HG03432 (cell line): Measurements from ENCODE around the gene PRADC1.

Experiments used
- ATAC-seq: cut with Tn5 transposase; IDR thresholded peaks from one replicate; pipeline ENCODE4 v1.9.1; 2021; ENCODE audit warnings: mild to moderate bottlenecking, moderate library complexity; ENCODE audit not compliant: unreplicated experiment

Gene PRADC1

DNA sequence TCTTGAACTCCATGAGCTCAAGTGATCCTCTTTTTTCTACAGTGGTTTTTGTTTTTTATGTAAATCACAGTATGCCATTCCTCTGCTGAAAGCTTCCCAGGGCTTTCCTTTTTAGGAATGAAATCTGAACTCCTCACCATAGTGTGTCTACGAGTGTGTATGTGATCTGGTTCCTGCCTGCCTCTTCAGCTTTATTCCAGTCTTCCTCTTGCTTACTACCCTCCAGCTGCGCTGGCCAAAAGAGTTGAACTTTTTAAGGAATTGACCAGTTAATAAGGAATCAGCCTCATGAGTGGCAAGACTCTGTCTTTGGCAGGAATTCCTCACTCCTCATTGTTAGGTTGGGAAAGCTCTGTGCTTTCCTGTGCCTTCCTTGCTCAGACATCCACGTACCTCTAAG lies 5.1 kb upstream of the PRADC1 start:
- no peak for ATAC-seq

DNA sequence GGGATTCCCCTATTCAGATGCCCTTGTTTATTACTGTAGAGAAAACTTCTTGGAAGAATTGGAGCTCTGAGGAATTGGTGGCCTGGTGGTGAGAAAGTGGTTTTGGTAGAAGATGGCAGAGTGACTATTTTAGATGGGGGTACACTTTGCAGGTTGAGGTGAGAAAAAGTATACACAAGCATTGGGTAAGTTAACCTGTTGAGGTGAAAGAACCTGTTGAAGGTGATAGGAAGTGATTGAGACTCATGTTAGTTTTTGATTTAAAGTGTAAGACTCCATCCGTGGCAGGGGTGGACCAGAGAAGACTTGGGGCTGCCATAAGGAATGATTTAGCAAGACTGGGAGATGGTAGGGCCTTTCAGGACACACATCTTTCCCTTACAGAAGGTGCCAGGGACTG lies 4.1 kb upstream of the PRADC1 start:
- no peak for ATAC-seq

- ATAC-seq = no peak
These were observed 2.4 kb upstream of the PRADC1 start for GRCh38 chr2:73235315-73236028.

GRCh38 chr2:73233932-73234832 lies 1.1 kb upstream of the PRADC1 start, which contains the start of gene CCT7:
TSS of gene CCT7 (plus strand) at chr2:73234308. CDS start at chr2:73234379, 71 bp downstream.
- ATAC-seq = peak; percentile 63

GRCh38 chr2:73232403-73233153 lies 461 bp downstream of the PRADC1 start:
- peak; percentile 13 for ATAC-seq

DNA sequence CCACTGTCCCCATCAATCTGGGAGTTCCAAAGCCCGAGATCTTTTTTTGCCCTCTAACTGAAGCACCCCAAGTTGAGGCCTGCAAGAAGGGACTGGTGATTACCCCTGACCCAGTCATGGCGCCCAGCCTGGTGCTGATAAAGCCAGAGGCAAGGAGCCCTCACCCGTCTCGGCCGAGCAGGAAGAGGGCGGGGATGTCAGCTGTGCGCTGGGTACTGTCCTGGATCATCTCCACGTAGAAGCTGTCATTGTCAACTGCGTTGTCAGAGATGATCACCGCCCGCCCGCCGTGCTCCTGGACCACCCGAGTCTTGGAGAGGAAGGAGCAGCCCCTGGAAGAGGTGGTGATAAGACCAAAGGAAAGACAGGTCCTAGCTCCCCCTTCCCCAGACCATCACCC lies 4.4 kb downstream of the PRADC1 start:
- no peak for ATAC-seq

DNA sequence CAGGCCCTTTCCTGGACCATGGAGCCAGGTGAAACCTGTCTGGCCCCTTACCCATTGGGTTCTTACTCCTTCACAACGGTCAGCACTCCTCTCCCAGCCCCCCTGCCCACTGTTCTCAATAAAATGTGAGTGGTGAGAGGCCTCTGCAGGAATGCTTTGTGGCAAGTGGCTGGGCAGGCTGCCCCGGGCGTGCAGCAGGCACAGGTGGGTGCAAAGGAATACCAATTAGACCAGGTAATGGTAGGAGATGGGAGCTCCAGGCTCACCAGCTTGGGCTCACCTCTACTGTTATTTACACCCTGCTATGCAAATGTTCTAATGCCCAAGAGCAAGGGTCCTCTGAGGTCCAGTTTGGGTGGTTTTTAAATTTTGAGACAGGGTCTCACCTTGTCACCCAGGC lies 6.0 kb downstream of the PRADC1 start:
- ATAC-seq = no peak

DNA sequence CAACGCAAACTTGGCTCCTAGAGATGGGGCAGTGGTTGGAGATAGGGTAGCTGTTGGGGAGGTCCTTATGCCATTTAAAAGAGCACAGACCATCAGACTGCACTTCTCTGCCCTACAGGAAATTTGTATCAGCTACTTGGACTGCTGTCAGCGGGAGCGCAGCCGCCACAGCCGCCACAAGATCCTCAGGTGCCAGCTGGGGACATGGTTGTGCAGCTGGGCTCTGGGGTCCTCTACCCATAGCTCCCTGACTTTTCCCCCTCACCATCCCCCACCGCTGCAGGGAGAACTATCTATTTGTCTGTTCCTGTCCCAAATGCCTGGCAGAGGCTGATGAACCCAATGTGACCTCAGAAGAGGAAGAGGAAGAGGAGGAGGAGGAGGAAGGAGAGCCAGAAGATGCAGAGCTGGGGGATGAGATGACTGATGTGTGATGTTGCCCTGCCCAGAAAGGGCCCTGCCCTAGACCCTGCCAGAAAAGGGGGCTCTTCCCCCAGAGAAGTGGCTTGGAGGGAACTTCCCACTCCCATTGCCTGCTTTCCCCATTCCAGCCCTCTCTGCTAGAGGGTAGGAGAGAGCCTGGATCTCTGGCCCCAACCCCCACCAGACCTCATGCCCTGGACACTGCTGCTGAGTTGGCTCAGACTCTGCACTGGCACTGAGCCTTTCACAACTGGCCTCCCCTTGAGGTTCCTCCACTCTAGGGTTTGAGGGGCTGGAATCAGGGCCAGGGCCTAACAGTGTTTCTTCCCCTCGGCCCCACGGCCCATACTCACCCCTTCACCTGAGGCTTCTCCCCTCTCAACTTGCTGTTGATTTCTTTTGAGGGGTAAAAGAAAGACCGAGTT lies 7.3 kb downstream of the PRADC1 start:
- no peak for ATAC-seq

GRCh38 chr2:73223821-73224220 lies 9.2 kb downstream of the PRADC1 start:
- ATAC-seq = no peak

DNA sequence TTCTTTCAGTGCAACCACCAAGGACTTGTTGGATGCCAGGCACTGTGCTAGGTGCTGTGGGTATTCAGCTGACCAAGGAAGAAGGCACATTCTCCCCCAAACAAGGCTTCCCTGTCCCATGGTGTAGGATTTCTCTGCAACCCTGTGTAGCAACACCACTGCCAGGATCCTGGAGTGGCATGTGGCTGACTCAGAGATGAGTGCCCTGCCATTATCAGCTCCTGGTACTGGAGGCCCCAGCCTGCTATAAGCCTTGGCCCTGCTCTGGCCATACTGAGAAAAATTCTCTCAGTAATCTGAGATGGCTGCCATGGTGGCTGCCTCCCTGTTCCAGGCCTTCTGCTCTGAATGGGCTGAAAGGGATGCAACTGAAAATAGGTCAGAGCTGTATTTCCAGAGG lies 14.7 kb downstream of the PRADC1 start:
- ATAC-seq = no peak

- no peak for ATAC-seq
These were observed 15.2 kb downstream of the PRADC1 start for GRCh38 chr2:73217826-73218225.

GRCh38 chr2:73217160-73217559 lies 15.9 kb downstream of the PRADC1 start:
- ATAC-seq = no peak

DNA sequence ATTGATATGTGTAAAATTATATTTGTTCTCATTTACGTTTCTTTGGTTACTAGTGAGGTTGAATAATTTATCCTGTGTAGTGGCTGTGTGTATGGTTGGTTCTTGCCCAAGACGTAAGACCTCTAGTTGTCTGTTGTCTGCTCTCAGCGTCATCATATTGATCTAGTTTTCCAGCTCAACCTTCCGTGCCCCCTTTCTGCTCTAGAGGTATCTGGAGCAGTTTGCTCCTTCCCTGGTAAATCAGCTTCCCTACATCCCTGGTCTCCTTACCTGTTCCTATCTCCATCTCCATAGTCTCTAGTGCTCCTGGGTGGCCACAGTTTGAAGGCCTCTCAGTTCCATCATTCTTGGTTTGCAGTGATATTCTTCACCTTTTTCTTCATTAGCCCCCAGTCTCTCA lies 17.8 kb downstream of the PRADC1 start:
- no peak for ATAC-seq

DNA sequence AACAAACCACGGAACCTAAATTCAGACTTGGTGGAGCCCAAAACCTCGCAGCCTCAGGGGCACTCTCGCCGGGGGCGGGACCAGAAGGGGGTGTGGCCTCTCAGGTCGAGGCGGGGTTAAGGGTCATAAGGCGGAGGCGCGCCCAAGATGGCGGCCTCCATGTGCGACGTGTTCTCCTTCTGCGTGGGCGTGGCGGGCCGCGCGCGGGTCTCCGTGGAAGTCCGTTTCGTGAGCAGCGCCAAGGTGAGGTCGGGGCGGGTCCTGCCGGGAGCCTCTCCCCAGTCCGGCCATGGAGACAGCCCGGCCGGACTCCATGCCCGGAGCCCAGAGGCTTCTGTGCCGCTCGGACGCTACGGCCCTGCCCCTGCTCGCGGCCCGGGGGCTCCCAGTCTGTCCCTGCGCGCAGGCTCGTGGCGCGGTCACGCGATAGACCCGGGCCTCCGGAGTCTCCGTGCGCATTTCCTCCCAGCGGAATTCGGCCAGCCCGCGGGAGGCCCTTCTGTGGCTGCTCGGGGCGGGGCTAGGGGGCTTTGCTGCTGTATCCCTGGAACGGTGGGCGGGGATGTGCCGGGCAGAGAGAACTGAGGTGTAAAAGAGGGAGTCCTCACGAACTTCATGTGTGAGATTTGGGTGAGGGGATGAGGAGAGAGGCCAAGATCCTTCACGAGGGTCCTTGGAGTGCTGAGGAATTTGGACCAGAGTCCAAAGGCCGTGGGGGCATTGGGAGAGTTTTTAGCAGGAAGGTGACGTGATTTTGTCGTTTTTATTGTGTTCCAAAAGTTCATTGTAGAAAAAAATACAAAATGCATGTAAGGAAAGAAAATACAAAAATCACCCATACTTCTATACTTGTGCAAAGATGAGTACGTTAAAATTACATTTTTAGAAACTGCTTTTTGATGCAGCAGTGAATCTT lies 18.7 kb downstream of the PRADC1 start, which contains the start of gene SMYD5:
SMYD5 (plus strand) TSS at position 126 of the 916 bp plus-strand sequence; CDS start at position 148, 22 bp downstream.
- peak; percentile 94 for ATAC-seq

DNA sequence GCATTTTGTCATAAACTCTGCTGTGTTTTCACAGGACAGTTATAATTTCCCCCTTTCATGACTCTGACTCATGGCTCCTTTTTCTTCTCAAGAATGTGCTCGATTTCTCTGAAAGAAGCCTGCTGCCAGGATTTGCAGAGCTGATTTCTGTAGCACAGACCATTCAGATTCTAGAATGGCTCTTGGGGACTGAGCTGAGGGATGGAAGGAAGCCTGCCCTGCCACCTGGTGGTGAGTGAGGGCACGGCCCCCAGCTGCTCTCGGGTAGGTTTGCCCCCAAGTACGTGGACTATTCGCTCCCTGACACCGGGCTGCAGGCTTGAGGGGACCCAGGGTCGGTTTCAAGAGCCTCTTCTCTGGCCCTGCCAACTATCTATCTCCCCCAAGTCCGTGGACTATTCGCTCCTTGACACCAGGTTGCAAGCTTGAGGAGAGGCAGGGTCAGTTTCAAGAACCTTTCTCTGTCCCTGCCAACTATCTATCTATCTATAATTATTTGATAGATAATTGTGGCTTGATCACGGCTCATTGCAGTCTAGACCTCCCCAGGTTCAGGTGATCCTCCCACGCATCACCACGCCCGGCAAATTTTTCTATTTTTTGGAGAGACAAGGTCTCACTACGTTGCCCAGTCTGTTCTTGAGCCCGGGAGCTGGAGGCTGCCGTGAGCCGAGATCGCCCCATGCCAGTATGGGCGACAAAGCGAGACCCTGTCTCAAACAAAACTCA lies 20.4 kb downstream of the PRADC1 start:
- ATAC-seq = peak; percentile 66

- ATAC-seq = no peak
These were observed 21.0 kb downstream of the PRADC1 start for GRCh38 chr2:73212098-73212447.

DNA sequence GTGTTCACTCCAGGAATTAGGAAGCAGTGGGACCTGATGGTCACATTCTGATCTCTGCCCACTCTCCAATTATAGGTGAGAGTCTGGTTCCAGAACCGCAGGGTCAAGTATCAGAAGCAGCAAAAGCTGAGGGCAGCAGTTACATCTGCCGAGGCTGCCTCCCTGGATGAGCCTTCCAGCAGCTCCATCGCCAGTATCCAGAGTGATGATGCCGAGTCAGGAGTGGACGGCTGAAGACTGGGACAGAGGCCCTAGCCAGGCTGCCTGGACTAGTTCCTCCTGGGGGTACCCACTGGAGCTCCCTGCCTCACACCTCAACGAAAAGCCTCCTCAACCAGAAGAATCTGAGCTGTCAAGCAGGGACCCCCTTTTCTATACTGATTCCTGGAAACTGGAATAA lies 22.3 kb downstream of the PRADC1 start:
- ATAC-seq = no peak

GRCh38 chr2:73210019-73210418 lies 23.0 kb downstream of the PRADC1 start:
- ATAC-seq = no peak

DNA sequence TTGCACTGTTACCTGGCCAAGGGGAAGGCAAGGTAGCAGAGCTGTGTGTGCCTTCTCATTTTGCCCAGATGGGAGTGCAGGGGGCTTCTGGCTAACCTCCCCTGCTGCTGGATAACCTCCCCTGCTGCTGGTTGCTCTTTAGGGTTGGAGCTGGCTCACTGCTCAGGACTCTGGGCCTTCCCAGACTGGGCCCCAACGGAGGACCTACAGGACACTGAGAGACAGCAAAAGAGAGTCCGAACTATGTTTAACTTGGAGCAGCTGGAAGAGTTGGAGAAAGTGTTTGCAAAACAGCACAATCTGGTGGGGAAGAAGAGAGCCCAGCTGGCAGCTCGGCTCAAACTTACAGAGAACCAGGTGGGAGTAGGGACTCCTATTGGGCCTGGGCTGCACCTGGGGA lies 24.8 kb downstream of the PRADC1 start:
- ATAC-seq = no peak
